Parathyroid adenoma (tissue), 2 donors: ENCODE measurements around the gene ARHGAP29.

Experiments used
- H2AFZ ChIP-seq: fragments of 300-600 bp; sonication (generic); one replicate; pipeline ENCODE4 v1.7.0; 2017; ENCODE audit warnings: antibody characterized with exemption, mild to moderate bottlenecking
- H3K27ac ChIP-seq: fragments of 300-600 bp; sonication (generic); one replicate; pipeline ENCODE4 v1.7.0; 2017
- H3K27me3 ChIP-seq: fragments of 300-600 bp; sonication (generic); one replicate; pipeline ENCODE4 v1.7.0; 2017; ENCODE audit warnings: low read length; ENCODE audit not compliant: control insufficient read depth, insufficient read depth
- H3K36me3 ChIP-seq: fragments of 300-600 bp; sonication (generic); one replicate; pipeline ENCODE4 v1.7.0; 2017; ENCODE audit warnings: low read length; ENCODE audit not compliant: control insufficient read depth, insufficient read depth
- H3K4me1 ChIP-seq: fragments of 300-600 bp; sonication (generic); one replicate; pipeline ENCODE4 v1.7.0; 2017; ENCODE audit warnings: control low read depth
- H3K4me2 ChIP-seq: fragments of 300-600 bp; sonication (generic); one replicate; pipeline ENCODE4 v1.7.0; 2017; ENCODE audit warnings: low read length
- H3K4me3 ChIP-seq: fragments of 300-600 bp; sonication (generic); one replicate; pipeline ENCODE4 v1.7.0; 2017; ENCODE audit warnings: low read depth, low read length
- H3K79me2 ChIP-seq: fragments of 300-600 bp; sonication (generic); one replicate; pipeline ENCODE4 v1.7.0; 2017; ENCODE audit warnings: control low read depth
- H3K9ac ChIP-seq: fragments of 300-600 bp; sonication (generic); one replicate; pipeline ENCODE4 v1.7.0; 2017; ENCODE audit warnings: mild to moderate bottlenecking
- H3K9me3 ChIP-seq: fragments of 300-600 bp; sonication (generic); one replicate; pipeline ENCODE4 v1.7.0; 2017; ENCODE audit warnings: low read length; ENCODE audit not compliant: control insufficient read depth
- CTCF ChIP-seq: fragments of 300-600 bp; sonication (generic); IDR thresholded peaks from one replicate; pipeline ENCODE4 v1.7.0; 2017; ENCODE audit warnings: antibody characterized with exemption, mild to moderate bottlenecking
- donor health status: primary hyperparathyroidism.

Gene ARHGAP29

DNA sequence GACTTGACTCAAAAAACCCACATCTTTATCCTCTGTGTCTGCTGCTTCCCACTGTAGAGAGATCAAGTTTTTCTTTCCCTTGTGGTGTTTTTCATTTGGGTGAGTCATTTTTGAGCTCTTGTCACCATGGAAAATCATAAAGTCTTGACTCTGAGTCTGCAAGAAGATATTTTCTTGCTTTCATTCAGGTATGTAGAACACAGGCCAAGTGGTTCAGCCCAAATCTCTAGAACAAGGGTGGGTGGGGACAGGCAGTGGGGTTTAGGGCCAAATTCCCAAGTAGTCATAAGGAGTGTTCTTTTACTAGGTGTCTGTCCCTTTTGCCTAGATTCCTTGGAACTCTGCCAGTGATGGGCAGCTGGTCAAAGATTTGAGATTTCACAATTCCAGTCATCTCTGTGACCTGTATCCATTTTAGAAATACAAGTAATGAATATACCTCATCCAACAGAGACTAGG lies 21.5 kb upstream of the ARHGAP29 start:
- H3K27me3 ChIP-seq: no peaks in the 10 kb centered on the region
- peaks cover 3% of the 10 kb centered on the region for H3K4me1 ChIP-seq
- no peak overlapping the region for H2AFZ ChIP-seq
- no peaks in the 10 kb centered on the region for H3K79me2 ChIP-seq
- H3K4me2 ChIP-seq: no peak overlapping the region
- no peak for TF ChIP-seq CTCF
- H3K4me3 ChIP-seq: no peak overlapping the region
- H3K27ac ChIP-seq: no peak overlapping the region
- no peaks in the 10 kb centered on the region for H3K36me3 ChIP-seq
- H3K9ac ChIP-seq: no peak overlapping the region
- no peaks in the 10 kb centered on the region for H3K9me3 ChIP-seq

- no peak for TF ChIP-seq CTCF
- Histone ChIP-seq H2AFZ (no peak overlapping the region), H3K4me3 (no peak overlapping the region), H3K9ac (no peak overlapping the region), H3K27me3 (no peaks in the 10 kb centered on the region), H3K79me2 (no peaks in the 10 kb centered on the region), H3K4me2 (no peak overlapping the region), H3K27ac (no peak overlapping the region), H3K9me3 (no peaks in the 10 kb centered on the region), H3K4me1 (peaks cover 3% of the 10 kb centered on the region), H3K36me3 (no peaks in the 10 kb centered on the region)
Observed at GRCh38 chr1:94257444-94257843, 20.1 kb upstream of the ARHGAP29 start.

DNA sequence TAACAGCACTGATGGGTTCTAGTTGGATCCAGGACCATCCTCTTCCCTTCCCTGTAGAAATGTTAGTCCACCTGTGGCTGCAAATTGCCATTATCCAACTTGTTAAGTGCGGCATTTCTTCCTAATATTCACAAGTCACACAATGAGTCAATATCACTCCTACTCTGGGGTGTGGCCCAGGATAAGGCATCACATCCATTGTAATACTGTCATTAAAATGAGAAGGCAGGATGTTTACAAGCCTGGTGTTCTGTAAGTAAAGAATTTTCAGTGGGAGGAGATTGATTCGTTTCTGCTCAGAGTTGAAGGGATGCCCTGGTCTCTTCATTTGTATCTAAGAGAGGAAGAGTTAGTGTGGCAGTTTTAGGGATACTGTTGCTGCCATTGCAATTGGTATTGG lies 18.1 kb upstream of the ARHGAP29 start:
- Histone ChIP-seq H2AFZ (no peak overlapping the region), H3K4me3 (no peak overlapping the region), H3K4me2 (no peak overlapping the region), H3K27me3 (no peaks in the 10 kb centered on the region), H3K9me3 (no peaks in the 10 kb centered on the region), H3K36me3 (no peaks in the 10 kb centered on the region), H3K9ac (no peak overlapping the region), H3K4me1 (peaks cover 3% of the 10 kb centered on the region), H3K79me2 (no peaks in the 10 kb centered on the region), H3K27ac (no peak overlapping the region)
- no peak for TF ChIP-seq CTCF

GRCh38 chr1:94254073-94254810 lies 16.9 kb upstream of the ARHGAP29 start:
- H3K9me3 ChIP-seq: no peaks in the 10 kb centered on the region
- no peaks in the 10 kb centered on the region for H3K79me2 ChIP-seq
- H3K4me2 ChIP-seq: no peak overlapping the region
- peaks cover 3% of the 10 kb centered on the region for H3K4me1 ChIP-seq
- no peak overlapping the region for H2AFZ ChIP-seq
- H3K9ac ChIP-seq: no peak overlapping the region
- no peak for TF ChIP-seq CTCF
- H3K36me3 ChIP-seq: no peaks in the 10 kb centered on the region
- H3K27me3 ChIP-seq: no peaks in the 10 kb centered on the region
- H3K4me3 ChIP-seq: no peak overlapping the region
- H3K27ac ChIP-seq: no peak overlapping the region

DNA sequence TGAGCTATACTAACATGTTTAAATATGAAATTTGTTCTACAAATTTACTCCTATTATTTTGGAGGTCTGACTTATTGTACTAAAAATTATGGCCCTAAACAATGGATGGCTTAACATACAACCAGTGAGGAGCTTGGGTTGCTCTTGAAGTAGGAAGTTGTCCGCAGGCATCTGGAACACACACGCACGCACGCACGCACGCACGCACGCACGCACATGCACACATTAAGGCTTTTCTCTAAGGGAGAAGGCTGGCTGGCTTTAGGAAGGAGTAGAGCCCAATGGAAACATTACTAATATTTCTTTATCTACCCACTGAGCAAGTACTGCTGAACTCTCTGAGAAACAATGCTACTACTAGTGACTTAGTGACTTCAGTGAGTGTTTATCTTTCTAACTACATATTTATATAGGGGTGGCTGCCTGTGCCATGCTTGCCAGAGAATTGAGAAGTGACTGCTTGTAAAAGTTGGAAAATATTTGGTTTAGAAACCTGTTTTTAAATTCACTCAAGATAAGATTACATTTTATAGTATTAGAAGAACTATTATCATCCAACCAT lies 16.2 kb upstream of the ARHGAP29 start:
- no peaks in the 10 kb centered on the region for H3K9me3 ChIP-seq
- H3K9ac ChIP-seq: no peak overlapping the region
- H3K27ac ChIP-seq: no peak overlapping the region
- TF ChIP-seq CTCF: no peak
- no peak overlapping the region for H3K4me3 ChIP-seq
- H3K27me3 ChIP-seq: no peaks in the 10 kb centered on the region
- no peak overlapping the region for H3K4me2 ChIP-seq
- H3K36me3 ChIP-seq: no peaks in the 10 kb centered on the region
- H2AFZ ChIP-seq: no peak overlapping the region
- H3K79me2 ChIP-seq: no peaks in the 10 kb centered on the region
- H3K4me1 ChIP-seq: no peaks in the 10 kb centered on the region
